ENCODE measurements around the gene DDX28. TPM values are rescaled to one million over a fixed set of nuclear protein-coding genes. Genes with fewer than 3 reads are reported as not detected.

DDX28 gene
- total and polyA plus RNA-seq, 2 of the 8 experiments (the other 6 are each of a cell fraction or from before 2014, with no cell fraction given): 16.8 to 28.1 TPM

DNA sequence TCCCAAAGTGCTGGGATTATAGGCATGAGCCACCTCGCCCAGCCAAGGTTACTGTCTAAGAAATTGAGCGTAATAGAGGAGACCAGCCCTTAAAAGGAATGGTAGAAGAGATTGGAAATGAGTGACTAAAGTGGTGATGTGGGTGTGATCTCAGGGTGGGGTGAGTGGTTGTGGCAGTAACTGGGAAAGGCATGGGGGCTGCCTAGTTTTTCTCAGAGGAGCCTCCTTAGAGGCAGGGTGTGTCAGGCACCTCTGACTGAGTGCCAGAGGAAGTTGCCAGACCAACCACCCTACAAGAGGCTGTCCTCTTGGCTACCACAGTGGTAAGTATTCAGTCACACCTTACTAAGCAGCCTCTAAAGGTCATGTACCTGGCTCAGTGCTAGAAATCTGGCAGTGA is 8.9 kb upstream of the DDX28 start (continued):
- TF ChIP-seq, protein P1, sequence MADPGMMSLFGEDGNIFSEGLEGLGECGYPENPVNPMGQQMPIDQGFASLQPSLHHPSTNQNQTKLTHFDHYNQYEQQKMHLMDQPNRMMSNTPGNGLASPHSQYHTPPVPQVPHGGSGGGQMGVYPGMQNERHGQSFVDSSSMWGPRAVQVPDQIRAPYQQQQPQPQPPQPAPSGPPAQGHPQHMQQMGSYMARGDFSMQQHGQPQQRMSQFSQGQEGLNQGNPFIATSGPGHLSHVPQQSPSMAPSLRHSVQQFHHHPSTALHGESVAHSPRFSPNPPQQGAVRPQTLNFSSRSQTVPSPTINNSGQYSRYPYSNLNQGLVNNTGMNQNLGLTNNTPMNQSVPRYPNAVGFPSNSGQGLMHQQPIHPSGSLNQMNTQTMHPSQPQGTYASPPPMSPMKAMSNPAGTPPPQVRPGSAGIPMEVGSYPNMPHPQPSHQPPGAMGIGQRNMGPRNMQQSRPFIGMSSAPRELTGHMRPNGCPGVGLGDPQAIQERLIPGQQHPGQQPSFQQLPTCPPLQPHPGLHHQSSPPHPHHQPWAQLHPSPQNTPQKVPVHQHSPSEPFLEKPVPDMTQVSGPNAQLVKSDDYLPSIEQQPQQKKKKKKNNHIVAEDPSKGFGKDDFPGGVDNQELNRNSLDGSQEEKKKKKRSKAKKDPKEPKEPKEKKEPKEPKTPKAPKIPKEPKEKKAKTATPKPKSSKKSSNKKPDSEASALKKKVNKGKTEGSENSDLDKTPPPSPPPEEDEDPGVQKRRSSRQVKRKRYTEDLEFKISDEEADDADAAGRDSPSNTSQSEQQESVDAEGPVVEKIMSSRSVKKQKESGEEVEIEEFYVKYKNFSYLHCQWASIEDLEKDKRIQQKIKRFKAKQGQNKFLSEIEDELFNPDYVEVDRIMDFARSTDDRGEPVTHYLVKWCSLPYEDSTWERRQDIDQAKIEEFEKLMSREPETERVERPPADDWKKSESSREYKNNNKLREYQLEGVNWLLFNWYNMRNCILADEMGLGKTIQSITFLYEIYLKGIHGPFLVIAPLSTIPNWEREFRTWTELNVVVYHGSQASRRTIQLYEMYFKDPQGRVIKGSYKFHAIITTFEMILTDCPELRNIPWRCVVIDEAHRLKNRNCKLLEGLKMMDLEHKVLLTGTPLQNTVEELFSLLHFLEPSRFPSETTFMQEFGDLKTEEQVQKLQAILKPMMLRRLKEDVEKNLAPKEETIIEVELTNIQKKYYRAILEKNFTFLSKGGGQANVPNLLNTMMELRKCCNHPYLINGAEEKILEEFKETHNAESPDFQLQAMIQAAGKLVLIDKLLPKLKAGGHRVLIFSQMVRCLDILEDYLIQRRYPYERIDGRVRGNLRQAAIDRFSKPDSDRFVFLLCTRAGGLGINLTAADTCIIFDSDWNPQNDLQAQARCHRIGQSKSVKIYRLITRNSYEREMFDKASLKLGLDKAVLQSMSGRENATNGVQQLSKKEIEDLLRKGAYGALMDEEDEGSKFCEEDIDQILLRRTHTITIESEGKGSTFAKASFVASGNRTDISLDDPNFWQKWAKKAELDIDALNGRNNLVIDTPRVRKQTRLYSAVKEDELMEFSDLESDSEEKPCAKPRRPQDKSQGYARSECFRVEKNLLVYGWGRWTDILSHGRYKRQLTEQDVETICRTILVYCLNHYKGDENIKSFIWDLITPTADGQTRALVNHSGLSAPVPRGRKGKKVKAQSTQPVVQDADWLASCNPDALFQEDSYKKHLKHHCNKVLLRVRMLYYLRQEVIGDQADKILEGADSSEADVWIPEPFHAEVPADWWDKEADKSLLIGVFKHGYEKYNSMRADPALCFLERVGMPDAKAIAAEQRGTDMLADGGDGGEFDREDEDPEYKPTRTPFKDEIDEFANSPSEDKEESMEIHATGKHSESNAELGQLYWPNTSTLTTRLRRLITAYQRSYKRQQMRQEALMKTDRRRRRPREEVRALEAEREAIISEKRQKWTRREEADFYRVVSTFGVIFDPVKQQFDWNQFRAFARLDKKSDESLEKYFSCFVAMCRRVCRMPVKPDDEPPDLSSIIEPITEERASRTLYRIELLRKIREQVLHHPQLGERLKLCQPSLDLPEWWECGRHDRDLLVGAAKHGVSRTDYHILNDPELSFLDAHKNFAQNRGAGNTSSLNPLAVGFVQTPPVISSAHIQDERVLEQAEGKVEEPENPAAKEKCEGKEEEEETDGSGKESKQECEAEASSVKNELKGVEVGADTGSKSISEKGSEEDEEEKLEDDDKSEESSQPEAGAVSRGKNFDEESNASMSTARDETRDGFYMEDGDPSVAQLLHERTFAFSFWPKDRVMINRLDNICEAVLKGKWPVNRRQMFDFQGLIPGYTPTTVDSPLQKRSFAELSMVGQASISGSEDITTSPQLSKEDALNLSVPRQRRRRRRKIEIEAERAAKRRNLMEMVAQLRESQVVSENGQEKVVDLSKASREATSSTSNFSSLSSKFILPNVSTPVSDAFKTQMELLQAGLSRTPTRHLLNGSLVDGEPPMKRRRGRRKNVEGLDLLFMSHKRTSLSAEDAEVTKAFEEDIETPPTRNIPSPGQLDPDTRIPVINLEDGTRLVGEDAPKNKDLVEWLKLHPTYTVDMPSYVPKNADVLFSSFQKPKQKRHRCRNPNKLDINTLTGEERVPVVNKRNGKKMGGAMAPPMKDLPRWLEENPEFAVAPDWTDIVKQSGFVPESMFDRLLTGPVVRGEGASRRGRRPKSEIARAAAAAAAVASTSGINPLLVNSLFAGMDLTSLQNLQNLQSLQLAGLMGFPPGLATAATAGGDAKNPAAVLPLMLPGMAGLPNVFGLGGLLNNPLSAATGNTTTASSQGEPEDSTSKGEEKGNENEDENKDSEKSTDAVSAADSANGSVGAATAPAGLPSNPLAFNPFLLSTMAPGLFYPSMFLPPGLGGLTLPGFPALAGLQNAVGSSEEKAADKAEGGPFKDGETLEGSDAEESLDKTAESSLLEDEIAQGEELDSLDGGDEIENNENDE (IDR thresholded peaks at IDR 0.05; ENCODE audit: insufficient replicate concordance, low read length): no peak
- TF ChIP-seq SP1 (IDR thresholded peaks at IDR 0.05; ENCODE audit: low read depth, low read length): no peak
- no peak for TF ChIP-seq TCF12 (IDR thresholded peaks at IDR 0.05; ENCODE audit: low read depth, low read length)
- TF ChIP-seq TAF7 (optimal IDR thresholded peaks at IDR 0.05; ENCODE audit: borderline replicate concordance, low read depth, low read length): no peak
- no peak for TF ChIP-seq SUZ12 (IDR thresholded peaks at IDR 0.05; ENCODE audit: low read length)
- no peak for TF ChIP-seq JUND (IDR thresholded peaks at IDR 0.05; ENCODE audit: low read length)
- TF ChIP-seq FOSL1 (IDR thresholded peaks at IDR 0.05; ENCODE audit: insufficient read depth, low read depth, low read length): no peak
